ENCODE measurements around the gene TRAPPC13.
"Not testable (repeated sequence)": the region's sequence is repeated elsewhere in the genome, so short reads cannot be mapped to it uniquely, and the experiment has no call there.

DNA sequence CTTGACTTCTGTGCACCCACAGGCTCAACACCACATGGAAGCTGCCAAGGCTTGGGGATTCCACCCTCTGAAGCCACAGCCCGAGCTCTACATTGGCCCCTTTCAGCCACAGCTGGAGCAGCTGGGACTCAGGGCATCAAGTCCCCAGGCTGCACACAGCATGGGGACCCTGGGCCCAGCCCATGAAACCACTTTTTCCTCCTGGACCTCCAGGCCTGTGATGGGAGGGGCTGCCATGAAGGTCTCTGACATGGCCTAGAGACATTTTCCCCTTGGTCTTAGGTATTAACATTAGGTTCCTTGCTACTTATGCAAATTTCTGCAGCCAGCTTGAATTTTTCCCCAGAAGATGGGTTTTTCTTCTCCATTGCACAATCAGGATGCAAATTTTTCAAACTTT is 23.1 kb upstream of the TRAPPC13 start:
- TF ChIP-seq POLR2A (IDR thresholded peaks at IDR 0.05; ENCODE audit: extremely low read depth, insufficient read length); CTCF (IDR thresholded peaks at IDR 0.05; ENCODE audit: low read depth, low read length); MYC (IDR thresholded peaks at IDR 0.05; ENCODE audit: low read depth, low read length): not testable (repeated sequence)
